GM23338 (cell line): Measurements from ENCODE around the gene TBX6. TPM values are rescaled to one million over a fixed set of nuclear protein-coding genes. Genes with fewer than 3 reads are reported as not detected.

Experiments used
- ATAC-seq: fragments of 200-7000 bp; cut with Tn5 transposase; 3 replicates; pipeline ENCODE4 v1.9.1; 2020
- DNase-seq: peaks from one replicate; pipeline ENCODE4 v3.0.0-alpha.2; 2015; ENCODE audit warnings: low spot score
- H2AFZ ChIP-seq: fragments of 200-600 bp; sonication (generic); 2 replicates; pipeline ENCODE4 v1.8.0; 2016; ENCODE audit warnings: antibody characterized with exemption, mild to moderate bottlenecking, moderate library complexity
- H3F3A ChIP-seq: fragments of 200-600 bp; sonication (generic); replicated peaks from 2 replicates; pipeline ENCODE4 v1.8.0; 2017; ENCODE audit warnings: antibody characterized with exemption, mixed run types, low read depth
- H3K27ac ChIP-seq: fragments of 200-600 bp; sonication (generic); 2 replicates; pipeline ENCODE4 v1.6.1; 2016; ENCODE audit warnings: low read depth
- H3K27me3 ChIP-seq: fragments of 200-600 bp; sonication (generic); 2 replicates; pipeline ENCODE4 v1.8.0; 2016; ENCODE audit warnings: mild to moderate bottlenecking, mixed run types, moderate library complexity; ENCODE audit not compliant: insufficient read depth
- H3K36me3 ChIP-seq: fragments of 200-600 bp; sonication (generic); 2 replicates; pipeline ENCODE4 v1.8.0; 2016; ENCODE audit warnings: mild to moderate bottlenecking; ENCODE audit not compliant: insufficient read depth
- H3K4me1 ChIP-seq: fragments of 200-600 bp; sonication (generic); 2 replicates; pipeline ENCODE4 v1.8.0; 2016; ENCODE audit warnings: mild to moderate bottlenecking, moderate library complexity; ENCODE audit not compliant: insufficient read depth
- H3K4me2 ChIP-seq: fragments of 200-600 bp; sonication (generic); 2 replicates; pipeline ENCODE4 v1.7.1; 2017; ENCODE audit warnings: mixed run types
- H3K4me3 ChIP-seq: fragments of 200-600 bp; sonication (generic); 2 replicates; pipeline ENCODE4 v1.6.1; 2016; ENCODE audit warnings: mixed run types
- H3K79me2 ChIP-seq: fragments of 200-600 bp; sonication (generic); replicated peaks from 2 replicates; pipeline ENCODE4 v1.8.0; 2017; ENCODE audit warnings: mild to moderate bottlenecking; ENCODE audit not compliant: insufficient read depth
- H3K9me2 ChIP-seq: fragments of 200-600 bp; sonication (generic); 2 replicates; pipeline ENCODE4 v1.8.0; 2017; ENCODE audit not compliant: insufficient read depth
- H4K20me1 ChIP-seq: fragments of 200-600 bp; sonication (generic); replicated peaks from 2 replicates; pipeline ENCODE4 v1.8.0; 2017; ENCODE audit warnings: mild to moderate bottlenecking; ENCODE audit not compliant: insufficient read depth
- H3K27ac Mint-ChIP-seq: 2 replicates; pipeline ENCODE4 v1.8.0; 2020; ENCODE audit warnings: inconsistent platforms, mild to moderate bottlenecking, moderate library complexity, mixed read lengths
- H3K27me3 Mint-ChIP-seq: 3 replicates; pipeline ENCODE4 v1.8.0; 2022; ENCODE audit warnings: low read depth, mild to moderate bottlenecking, moderate library complexity, mixed read lengths, inconsistent platforms; ENCODE audit not compliant: insufficient read depth, poor library complexity
- H3K36me3 Mint-ChIP-seq: 3 replicates; pipeline ENCODE4 v1.8.0; 2021; ENCODE audit warnings: low read depth, mild to moderate bottlenecking, inconsistent platforms, moderate library complexity, mixed read lengths
- H3K4me1 Mint-ChIP-seq: 3 replicates; pipeline ENCODE4 v1.8.0; 2020; ENCODE audit warnings: mild to moderate bottlenecking, inconsistent platforms, mixed read lengths
- H3K4me3 Mint-ChIP-seq: 3 replicates; pipeline ENCODE4 v1.8.0; 2021; ENCODE audit warnings: moderate library complexity, mild to moderate bottlenecking, inconsistent platforms, mixed read lengths
- H3K9me3 Mint-ChIP-seq: 3 replicates; pipeline ENCODE4 v1.8.0; 2020; ENCODE audit warnings: moderate library complexity, mild to moderate bottlenecking, inconsistent platforms, mixed read lengths
- CREB1 ChIP-seq: fragments of 250-450 bp; sonication (Bioruptor Pico); IDR thresholded peaks from 2 replicates; pipeline ENCODE4 v1.5.0; 2020; ENCODE audit warnings: low read depth, mild to moderate bottlenecking, moderate library complexity
- EZH2 ChIP-seq: fragments of 200-600 bp; sonication (generic); IDR thresholded peaks from one replicate; pipeline ENCODE4 v1.8.0; 2017; ENCODE audit warnings: antibody characterized with exemption, mild to moderate bottlenecking, low read depth; ENCODE audit not compliant: unreplicated experiment
- EZH2phosphoT487 ChIP-seq: fragments of 200-600 bp; sonication (generic); IDR thresholded peaks from one replicate; pipeline ENCODE4 v1.8.1; 2018; ENCODE audit warnings: antibody characterized with exemption; ENCODE audit not compliant: unreplicated experiment
- JUNB ChIP-seq: IDR thresholded peaks from one replicate; pipeline ENCODE4 v1.6.1; 2016; ENCODE audit warnings: antibody characterized with exemption; ENCODE audit not compliant: unreplicated experiment
- NANOG ChIP-seq: IDR thresholded peaks from 2 replicates; pipeline ENCODE4 v1.6.1; 2016; ENCODE audit warnings: antibody characterized with exemption, borderline replicate concordance
- POLR2AphosphoS5 ChIP-seq: IDR thresholded peaks from 2 replicates; pipeline ENCODE4 v1.6.1; 2016; ENCODE audit warnings: antibody characterized with exemption, low read depth
- REST ChIP-seq: IDR thresholded peaks from one replicate; pipeline ENCODE4 v1.6.1; 2018; ENCODE audit warnings: antibody characterized with exemption; ENCODE audit not compliant: unreplicated experiment
- STAT1 ChIP-seq: IDR thresholded peaks from one replicate; pipeline ENCODE4 v1.6.1; 2016; ENCODE audit warnings: antibody characterized with exemption; ENCODE audit not compliant: unreplicated experiment
- ZNF114 ChIP-seq: fragments of 250-450 bp; sonication (Bioruptor Pico); IDR thresholded peaks from 2 replicates; pipeline ENCODE4 v1.5.0; 2020; ENCODE audit warnings: mild to moderate bottlenecking, moderate library complexity
- ZNF331 ChIP-seq: fragments of 250-450 bp; sonication (Bioruptor Pico); IDR thresholded peaks from 2 replicates; pipeline ENCODE4 v1.5.0; 2020; ENCODE audit warnings: low read depth, mild to moderate bottlenecking, moderate library complexity
- ZNF462 ChIP-seq: fragments of 250-450 bp; sonication (Bioruptor Pico); IDR thresholded peaks from 2 replicates; pipeline ENCODE4 v1.5.0; 2020; ENCODE audit warnings: mild to moderate bottlenecking, moderate library complexity
- polyA plus RNA-seq: library from polyadenylated mRNA; unstranded; fragments of >200 nt; fragmentation: Nextera tagmentation; extraction: Ambion mirVana; gene quantifications from 2 replicates; pipeline ENCODE4 v1.2.1, GENCODE V29; 2016
- total RNA-seq: library from RNA; depleted of rRNA; stranded (reverse); fragments of >200 nt; shearing (Covaris generic); gene quantifications from 2 replicates; pipeline ENCODE4 v1.2.3, GENCODE V29; 2014
- TF ChIP-seq, protein P1 (sequence below): IDR thresholded peaks from 2 replicates; pipeline ENCODE4 v1.6.1; 2016; ENCODE audit warnings: antibody characterized with exemption
- TF ChIP-seq, protein P2 (sequence below), 2 experiments: fragments of 200-600 bp in 1 of 2; sonication (generic) in 1 of 2; conservative IDR thresholded peaks; 2 replicates each; pipeline versions ENCODE4 v1.5.1 to v1.6.1; 2016 to 2017; ENCODE audit warnings: antibody characterized with exemption in 2 of 2, low read depth in 2 of 2, mild to moderate bottlenecking in 2 of 2, moderate library complexity in 1 of 2

The TBX6 gene
- total and polyA plus RNA-seq, 2 experiments from 2014 or later, result 1.1 to 2.4 TPM

DNA sequence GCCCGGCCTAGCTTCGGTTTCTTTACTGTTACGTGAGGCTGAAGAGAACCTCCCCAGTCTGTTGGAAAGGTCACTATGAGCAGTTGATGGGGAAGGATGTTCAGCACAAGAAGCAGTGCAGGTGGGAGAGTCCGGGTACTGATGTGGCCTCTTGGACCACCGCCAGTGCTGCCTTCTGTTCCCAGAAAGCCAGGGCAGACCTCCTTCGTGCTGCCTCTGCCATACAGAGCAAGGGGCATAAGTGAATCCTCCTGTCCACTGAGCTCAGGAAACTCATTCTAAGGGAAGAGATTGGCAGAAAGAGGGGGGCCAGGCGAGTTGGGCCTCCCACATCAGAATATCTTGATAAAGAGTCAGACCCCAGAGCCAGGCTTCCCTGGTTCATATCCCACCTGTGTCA, 12.2 kb downstream of the TBX6 start:
- Histone ChIP-seq H3K27me3 (no peaks in the 10 kb centered on the region), H3K36me3 (peaks cover 9% of the 10 kb centered on the region), H3F3A (peaks cover 10% of the 10 kb centered on the region), H3K4me2 (no peak overlapping the region), H3K27ac (no peak overlapping the region), H4K20me1 (peaks cover 25% of the 10 kb centered on the region), H3K4me3 (no peak overlapping the region), H3K4me1 (peaks cover 16% of the 10 kb centered on the region), H3K79me2 (peaks cover 34% of the 10 kb centered on the region), H2AFZ (no peak overlapping the region), H3K9me2 (no peaks in the 10 kb centered on the region)
- Mint-ChIP-seq H3K9me3 (no peaks in the 10 kb centered on the region), H3K27me3 (peaks cover 24% of the 10 kb centered on the region), H3K4me3 (no peak overlapping the region), H3K27ac (no peak overlapping the region), H3K36me3 (peaks cover 74% of the 10 kb centered on the region), H3K4me1 (peaks cover 10% of the 10 kb centered on the region)
- no peak for DNase-seq
- ATAC-seq, result no peak
- no peak for TF ChIP-seq POLR2AphosphoS5
- TF ChIP-seq EZH2phosphoT487, result no peak
- TF ChIP-seq CREB1 (CRISPR knock-in tag), result no peak
- TF ChIP-seq ZNF331 (CRISPR knock-in tag), result no peak
- TF ChIP-seq STAT1, result no peak
- TF ChIP-seq JUNB, result no peak
- TF ChIP-seq, protein P1, sequence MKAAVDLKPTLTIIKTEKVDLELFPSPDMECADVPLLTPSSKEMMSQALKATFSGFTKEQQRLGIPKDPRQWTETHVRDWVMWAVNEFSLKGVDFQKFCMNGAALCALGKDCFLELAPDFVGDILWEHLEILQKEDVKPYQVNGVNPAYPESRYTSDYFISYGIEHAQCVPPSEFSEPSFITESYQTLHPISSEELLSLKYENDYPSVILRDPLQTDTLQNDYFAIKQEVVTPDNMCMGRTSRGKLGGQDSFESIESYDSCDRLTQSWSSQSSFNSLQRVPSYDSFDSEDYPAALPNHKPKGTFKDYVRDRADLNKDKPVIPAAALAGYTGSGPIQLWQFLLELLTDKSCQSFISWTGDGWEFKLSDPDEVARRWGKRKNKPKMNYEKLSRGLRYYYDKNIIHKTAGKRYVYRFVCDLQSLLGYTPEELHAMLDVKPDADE, result no peak
- TF ChIP-seq ZNF114, result no peak
- TF ChIP-seq, protein P2, sequence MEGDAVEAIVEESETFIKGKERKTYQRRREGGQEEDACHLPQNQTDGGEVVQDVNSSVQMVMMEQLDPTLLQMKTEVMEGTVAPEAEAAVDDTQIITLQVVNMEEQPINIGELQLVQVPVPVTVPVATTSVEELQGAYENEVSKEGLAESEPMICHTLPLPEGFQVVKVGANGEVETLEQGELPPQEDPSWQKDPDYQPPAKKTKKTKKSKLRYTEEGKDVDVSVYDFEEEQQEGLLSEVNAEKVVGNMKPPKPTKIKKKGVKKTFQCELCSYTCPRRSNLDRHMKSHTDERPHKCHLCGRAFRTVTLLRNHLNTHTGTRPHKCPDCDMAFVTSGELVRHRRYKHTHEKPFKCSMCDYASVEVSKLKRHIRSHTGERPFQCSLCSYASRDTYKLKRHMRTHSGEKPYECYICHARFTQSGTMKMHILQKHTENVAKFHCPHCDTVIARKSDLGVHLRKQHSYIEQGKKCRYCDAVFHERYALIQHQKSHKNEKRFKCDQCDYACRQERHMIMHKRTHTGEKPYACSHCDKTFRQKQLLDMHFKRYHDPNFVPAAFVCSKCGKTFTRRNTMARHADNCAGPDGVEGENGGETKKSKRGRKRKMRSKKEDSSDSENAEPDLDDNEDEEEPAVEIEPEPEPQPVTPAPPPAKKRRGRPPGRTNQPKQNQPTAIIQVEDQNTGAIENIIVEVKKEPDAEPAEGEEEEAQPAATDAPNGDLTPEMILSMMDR (conservative IDR thresholded peaks at IDR 0.05; ENCODE audit: low read depth in 2 of 2), result no peak
- no peak for TF ChIP-seq EZH2
- TF ChIP-seq REST, result no peak
- TF ChIP-seq ZNF462 (CRISPR knock-in tag), result no peak
- TF ChIP-seq NANOG, result no peak
